ENCODE data around the gene ZFYVE26.
"Not testable (repeated sequence)": the region's sequence is repeated elsewhere in the genome, so short reads cannot be mapped to it uniquely, and the experiment has no call there.

The ZFYVE26 gene

DNA sequence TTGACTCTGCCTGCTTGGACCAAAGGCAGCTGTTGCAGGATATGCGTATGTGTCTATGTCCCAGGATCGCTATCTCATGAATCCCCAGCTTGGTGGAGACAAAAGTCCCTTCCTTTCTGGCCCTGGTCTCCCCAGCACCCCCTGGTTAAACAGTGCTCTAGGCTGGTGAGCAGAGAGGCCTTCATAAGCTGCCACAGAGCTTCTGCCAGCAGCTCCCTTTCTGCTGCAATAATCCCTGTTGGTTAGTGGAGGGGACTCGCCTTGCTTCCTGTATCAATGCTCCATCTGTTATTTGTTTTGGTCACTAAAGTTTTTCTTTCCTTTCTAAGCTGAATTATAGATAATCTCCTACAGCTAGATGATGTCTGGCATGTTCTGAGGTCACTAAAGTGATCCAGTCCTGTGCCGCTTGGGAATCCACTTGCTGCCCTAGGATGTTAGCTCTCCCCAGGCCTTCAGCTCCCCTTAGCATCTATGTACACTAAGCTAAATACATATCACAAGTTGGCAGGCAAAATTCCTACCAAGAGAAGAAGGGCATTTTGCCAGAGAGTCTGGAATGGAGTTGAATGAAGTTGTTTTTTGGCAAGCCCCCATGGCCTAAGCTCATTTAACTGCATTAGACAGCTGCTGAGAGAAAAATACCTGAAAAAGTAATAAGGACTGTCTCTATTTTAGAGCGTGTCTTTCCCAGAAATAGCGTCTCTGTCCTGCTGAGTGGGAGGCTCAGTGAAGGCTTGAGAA lies 66.9 kb downstream of the ZFYVE26 start:
- DNase-seq (ENCODE audit: low read depth): no peak

DNA sequence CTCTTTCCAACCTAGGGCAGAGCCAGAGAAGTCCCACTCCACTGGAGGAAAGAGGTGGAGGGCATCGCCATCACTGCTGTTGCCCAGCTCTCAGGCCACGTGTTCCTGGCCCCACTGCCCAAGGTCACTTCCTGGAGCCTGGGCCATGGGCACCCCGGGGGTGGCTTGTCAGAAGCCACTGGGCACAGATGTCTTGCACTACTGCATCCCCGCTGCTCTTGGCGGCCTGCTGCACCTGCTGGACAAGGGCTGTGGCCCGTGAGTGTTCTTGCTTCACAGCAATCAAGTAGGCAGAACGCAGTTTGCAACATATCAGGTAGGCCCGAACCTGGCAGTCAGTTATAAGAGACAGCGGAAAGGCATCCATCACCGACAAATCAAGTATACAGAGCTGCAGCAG lies 68.1 kb downstream of the ZFYVE26 start:
- DNase-seq (ENCODE audit: low read depth): no peak

DNA sequence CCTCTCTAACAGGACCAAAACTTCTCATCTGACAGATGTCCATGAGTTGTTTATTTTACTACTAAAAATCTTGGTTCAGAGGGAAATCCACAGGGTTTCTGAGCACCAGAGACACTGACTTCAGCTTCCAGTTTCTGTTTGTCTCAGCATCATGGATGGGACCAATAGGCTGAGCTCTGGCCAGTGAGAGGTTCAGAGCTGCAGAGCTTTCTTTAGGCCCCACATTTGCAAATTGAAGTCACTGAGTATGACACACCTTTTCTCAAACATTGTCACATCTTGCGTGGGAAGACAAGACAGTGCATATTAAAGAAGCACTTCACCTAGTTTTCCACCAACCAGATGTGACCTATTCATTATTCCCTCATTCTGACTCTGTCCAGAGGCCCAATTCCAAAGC lies 69.5 kb downstream of the ZFYVE26 start:
- DNase-seq (ENCODE audit: low read depth): no peak

DNA sequence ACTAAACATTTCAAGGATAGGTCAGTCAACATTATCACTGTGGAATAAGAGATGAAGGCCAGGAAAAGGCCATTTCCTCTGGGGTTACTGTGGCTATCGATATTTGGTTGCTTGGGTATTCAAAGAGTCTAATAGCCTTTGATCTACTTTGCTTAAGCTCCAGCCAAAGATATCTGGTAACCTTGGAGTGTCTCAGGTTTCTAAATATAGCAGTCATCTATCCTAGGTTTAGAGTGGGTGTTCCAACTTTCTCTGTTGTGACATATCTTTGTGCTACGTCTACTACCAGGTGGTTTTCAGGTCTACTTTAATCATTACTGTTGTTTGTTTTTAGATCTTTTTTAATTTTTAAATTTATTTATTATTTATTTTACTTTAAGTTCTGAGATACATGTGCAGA lies 72.3 kb downstream of the ZFYVE26 start:
- no peak for DNase-seq (ENCODE audit: low read depth)

DNA sequence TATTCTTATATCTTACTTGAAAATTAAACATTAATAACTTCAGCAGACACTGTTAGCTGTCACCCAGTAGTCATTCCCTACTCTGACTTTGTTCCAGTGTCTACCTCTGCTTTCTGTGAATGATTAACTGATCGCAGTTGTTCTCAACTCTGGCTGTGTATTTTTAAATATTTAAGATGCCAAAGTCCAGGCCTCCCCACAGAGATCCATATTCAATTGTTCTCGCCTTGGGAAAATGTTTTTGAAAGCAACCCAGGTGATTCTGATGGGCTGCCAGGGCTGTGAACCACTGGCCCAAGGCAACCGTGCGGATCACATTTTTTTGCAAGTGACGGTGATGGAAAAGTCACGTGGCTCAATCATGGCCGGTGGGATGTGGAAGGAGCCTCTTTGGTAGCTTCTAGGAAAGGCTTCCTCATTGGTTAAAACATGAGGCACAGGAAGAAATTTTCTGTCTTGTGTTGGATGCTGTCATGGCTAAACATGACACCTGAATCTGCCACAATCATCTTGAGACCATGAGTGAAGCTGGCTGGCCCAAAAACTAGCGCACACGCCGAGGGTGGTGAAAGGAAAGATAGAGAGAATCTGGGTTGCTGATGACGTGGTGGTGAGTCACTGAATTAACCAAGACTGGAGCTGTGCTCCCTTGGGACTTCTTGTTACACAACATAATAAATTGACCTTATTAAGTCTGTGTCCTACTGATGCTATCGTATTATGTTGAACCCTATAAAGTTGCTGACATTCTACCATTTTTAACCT lies 77.5 kb downstream of the ZFYVE26 start:
- DNase-seq (ENCODE audit: low read depth): no peak

DNA sequence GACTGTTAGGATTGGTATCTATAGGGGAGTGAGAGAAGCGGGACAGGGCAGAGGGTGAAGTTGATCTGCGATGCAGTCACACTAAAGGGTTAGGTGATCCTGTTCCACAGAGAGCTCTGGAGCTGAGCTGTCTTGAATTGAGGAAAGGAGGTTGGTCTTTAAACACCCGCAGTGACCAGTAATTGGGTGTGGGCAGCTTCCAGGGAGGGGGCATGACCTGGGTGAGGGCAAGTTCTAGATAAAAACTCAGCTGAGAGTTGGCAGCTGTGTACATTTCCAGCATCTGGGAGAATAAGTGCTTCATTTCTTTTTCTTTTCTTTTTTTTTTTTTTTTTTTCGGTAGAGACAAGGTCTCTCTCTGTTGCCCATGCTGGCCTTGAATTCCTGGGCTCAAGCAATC lies 79.6 kb downstream of the ZFYVE26 start:
- no peak for DNase-seq (ENCODE audit: low read depth)

DNA sequence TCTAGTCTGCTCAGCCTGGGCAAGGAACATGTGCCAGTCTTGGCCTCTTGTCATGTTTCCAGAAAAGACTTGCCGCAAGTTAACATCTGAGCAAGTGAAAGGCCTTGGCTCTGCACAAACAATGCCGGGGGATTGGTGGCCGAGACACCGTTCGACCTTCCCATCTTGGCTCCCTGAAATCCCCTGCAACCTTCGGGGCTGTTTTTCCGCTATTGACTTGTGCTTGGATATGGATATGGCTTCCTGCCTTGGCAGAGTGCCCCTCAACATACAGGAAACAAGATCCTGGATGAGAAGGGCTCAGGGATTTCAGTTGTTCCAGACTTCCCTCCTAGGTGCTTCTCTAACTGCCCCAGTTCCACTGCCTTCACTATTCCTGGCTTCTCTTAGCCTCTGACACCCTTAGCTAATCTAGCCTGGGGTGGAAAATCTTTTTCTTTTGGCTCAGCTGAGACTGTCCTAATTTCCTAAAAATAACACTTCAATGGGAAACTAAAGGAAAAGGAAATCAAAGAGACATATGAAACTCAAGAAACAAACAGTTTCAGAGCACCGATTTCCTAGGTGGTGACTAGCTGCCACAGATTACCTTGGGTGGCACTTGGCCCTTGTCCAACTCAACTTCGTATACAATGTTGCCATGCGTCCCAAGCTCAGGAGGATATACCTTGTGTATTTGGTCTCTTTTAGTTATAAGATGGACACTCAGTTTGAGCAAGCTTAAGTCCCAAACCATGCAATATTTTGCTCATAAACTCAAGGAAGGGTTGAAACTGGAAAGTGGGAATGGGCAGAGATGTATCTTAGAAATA lies 80.8 kb downstream of the ZFYVE26 start:
- no peak for DNase-seq (ENCODE audit: low read depth)

DNA sequence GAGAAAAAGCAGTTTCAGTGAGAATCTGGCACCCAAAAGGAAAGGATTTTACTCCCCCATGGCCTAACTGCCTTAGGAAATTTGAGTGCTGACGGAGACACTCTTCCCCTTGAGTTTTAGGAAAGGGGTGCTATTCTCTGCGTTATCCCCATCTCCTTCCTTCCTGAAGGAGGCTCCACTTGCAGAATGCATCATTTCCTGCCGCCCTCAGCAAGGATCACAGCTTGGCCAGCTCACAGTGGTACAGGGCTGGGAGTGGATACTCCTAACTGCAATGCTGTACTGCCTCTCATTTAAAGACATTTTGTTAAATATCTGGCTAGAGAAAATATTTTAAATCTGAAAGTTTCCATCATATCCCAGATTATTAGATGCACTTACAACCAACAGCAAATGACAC lies 81.7 kb downstream of the ZFYVE26 start:
- DNase-seq (ENCODE audit: low read depth): no peak

DNA sequence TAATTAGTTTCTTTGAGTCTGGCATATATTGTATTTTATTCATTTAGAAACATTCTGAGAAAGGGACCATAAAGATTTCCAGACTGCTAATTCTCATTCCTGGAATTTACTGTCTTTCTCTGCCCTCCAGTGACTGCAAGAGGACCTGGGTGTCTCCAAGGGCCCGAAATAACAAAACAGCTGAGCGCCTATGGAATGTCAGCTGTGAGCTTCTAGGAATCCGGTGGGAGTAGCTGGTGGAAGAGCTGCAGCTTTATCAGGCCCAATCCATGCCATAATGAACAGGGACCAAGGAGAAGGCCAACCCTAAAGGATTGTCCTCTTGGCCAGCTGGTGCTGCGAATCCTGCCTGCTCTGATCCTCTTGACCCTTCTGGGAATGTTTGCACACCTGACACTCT lies 82.8 kb downstream of the ZFYVE26 start:
- DNase-seq (ENCODE audit: low read depth): no peak

DNA sequence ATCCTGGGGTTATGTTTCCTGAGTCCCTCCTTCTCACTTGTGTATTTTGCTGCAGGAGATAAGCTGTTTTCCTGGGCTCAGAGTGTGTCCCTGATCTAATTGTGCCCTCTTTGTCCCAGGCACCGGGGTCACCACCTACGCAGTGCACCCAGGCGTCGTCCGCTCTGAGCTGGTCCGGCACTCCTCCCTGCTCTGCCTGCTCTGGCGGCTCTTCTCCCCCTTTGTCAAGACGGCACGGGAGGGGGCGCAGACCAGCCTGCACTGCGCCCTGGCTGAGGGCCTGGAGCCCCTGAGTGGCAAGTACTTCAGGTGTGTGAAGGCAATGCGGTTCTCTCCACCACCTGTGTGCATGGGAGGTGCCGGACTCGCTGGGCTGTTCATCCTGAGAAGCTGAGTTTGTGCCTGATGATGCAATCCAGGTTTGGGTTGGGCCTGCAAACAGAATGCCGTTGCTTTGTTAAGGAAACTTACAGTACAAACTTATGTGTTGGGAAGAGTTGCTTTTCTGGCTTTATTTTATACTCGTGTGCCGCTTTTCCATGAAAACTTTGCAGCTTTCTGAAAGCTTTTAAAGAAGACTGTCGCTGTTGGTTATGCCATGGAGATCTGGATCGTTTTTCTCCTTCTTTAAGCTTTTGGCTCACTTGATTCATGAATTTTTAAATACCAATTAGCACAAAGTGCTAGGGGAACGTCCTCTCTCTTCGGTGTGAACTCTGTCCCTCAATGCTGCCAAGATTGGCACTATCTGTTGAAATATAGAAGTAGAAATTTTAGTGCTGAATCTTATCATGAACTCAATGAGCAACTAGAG lies 87.1 kb downstream of the ZFYVE26 start:
- no peak for DNase-seq (ENCODE audit: low read depth)

DNA sequence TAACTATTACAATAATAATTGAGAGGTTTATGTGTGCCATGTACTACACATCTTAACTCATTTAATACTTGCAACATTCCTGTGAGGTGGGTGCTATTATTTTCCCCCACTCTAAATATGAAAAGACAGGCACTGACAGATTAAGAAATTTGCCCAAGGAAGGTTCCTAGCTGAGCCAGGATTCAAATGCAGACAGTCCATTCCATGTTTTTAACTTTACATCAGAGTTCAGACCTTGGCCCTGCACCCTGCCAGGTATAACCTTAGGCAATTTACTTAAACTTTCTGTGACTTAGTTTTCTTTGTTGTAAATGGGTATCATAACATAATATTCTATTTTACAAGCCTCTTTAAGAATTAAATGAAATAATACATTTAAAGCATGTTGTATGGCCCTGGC lies 88.1 kb downstream of the ZFYVE26 start:
- DNase-seq (ENCODE audit: low read depth): no peak

DNA sequence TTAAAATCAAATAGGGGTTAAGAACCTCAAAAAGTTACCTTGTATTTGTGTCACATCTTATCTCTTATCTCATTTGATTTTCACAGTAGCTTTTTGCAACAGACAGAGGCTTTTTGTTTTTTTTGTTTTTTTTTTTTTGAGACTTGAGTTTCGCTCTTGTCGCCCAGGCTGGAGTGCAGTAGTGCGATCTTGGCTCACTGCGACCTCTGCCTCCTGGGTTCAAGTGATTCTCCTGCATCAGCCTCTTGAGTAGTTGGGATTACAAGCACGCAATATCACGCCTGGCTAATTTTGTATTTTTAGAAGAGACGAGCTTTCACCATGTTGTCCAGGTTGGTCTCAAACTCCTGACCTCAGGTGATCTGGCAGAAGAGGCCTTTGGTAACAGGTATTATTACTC lies 89.0 kb downstream of the ZFYVE26 start:
- DNase-seq (ENCODE audit: low read depth): no peak

DNA sequence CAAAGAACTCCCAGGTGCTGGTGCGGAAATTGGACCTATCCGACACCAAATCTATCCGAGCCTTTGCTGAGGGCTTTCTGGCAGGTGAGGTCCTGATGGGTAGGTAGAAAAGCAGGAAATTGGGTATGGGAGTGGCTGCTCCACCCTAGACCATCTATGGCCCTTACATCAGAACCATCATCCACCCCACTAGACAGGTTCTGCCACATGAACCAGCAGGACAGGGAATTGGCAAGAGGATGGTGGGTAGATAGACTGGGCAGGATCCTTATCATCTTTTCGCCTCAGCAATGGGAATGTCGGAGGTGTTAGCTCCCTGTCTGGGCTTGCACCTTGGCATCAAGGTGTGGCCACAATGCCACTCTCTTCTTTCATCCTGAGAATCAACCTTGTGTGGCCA lies 91.2 kb downstream of the ZFYVE26 start:
- DNase-seq (ENCODE audit: low read depth): no peak

DNA sequence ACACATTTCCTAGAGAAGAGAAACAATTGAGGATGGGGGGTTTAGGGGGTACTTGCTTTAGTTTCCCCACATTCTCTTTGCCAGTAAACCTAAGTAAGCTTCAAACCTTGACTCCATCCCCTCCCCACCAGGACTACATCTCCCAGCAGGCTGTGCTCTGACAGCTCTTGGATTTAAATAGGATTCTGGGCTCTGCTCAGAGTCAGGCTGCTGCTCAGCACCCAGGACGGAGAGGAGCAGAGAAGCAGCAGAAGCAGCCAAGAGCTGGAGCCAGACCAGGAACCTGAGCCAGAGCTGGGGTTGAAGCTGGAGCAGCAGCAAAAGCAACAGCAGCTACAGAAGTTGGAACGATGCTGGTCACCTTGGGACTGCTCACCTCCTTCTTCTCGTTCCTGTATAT lies 94.1 kb downstream of the ZFYVE26 start:
- no peak for DNase-seq (ENCODE audit: low read depth)

DNA sequence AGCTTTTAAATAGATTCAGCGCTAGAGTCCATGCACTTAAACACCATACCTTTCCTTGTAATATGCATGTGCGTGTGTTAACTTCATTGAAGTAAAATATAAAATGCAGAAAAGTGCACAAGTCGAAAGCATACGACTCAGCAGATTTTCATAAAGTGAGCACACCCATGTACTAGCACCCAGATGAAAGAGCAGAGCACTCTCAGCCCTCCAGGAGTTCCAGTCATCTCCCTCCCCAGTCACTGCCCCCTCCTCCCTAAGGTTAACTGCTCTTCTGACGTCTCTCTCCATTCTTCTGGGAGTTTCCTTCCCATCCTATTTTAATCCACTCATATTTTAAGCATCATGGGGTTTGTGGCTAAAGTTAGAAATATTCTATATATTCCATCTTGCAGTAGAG lies 94.5 kb downstream of the ZFYVE26 start:
- no peak for DNase-seq (ENCODE audit: low read depth)

DNA sequence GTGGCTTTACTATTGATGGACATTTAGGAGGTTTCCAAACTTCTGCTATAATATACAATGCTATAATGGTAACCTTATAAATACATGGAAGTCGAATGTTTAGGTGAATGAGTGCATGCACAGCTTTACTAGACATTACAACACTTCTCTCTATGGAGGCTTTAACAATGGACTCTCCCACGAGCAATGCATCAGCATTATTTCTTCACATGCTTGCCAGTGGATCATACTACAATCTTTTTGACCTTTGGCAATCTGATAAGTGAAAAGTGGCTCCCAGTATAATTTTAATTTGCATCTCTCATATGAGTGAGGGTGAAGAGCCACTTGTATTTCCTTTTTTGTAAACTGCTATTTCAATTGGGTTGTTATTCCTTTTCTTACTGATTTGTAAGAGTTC lies 96.5 kb downstream of the ZFYVE26 start:
- no peak for DNase-seq (ENCODE audit: low read depth)

DNA sequence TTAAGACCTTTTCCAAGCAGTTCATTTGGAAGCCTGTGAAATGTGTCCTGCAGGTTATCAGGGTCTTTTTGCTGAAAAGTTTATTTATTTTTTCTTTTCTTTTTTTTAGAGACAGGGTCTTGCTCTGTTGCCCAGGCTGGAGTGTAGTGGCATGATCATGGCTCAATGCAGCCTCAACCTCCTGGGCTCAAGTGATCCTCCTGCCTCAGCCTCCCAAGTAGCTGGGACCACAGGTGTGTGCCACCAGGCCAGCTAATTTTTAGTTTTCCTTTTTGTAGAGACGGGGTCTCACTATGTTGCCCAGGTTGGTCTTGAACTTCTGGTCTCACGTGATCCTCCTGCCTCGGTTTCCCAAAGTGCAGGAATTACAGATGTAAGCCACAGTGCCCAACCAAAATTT lies 97.0 kb downstream of the ZFYVE26 start:
- DNase-seq (ENCODE audit: low read depth): not testable (repeated sequence)

DNA sequence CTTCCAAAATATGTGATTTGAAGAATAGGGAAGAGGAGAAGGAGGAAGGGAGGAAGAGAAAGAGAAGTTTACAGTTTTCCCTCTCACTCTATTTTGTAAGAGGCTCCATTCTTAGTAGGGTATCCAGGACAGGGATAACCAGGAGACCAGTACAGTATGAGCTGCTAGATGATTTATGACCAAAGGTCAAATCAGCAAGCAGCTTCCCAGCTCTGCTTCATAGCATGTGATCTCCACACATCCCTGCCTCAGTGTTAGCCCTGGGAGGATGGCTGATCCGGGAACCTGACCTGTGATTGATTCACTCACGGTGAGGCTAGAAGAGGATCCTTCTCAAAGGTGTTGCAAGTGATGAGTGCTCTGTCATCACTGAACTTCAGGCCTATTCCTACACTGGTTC lies 98.1 kb downstream of the ZFYVE26 start:
- no peak for DNase-seq (ENCODE audit: low read depth)

DNA sequence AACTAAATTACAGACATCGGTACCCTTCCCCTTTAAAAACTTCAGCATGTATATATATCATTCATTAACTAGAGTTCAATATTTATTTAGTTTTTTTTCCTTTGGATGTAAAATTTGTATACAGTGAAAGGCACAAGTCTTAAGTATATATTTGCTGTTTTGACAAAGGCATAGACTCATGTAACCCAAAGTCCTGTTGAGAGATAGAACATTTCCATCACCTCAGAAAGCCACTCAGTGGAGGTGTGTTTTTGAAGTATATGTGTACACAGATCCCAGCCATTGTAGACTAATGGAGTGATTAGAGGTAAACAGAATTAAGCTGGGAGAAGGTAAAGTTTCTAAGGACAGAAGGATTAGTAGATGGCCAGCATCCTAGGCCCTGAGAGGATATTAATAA lies 99.3 kb downstream of the ZFYVE26 start:
- no peak for DNase-seq (ENCODE audit: low read depth)

DNA sequence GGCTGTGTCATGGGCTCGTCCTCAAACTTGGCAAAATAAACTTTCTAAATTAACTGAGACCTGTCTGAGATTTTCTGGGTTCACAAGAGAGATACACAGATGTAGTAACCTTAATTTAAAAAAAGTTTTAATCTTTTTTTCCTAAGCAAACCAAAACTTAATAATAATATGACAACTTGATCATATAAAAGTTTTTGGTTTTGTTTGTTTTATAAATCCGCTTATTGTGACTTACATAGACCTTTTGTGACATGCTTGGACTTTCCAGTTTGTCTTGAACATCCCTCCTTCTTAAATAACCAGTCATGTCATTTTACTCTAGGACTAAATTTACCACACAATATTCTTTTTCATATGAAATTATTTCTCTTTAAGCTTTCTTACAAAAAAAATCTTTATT lies 106.2 kb downstream of the ZFYVE26 start:
- no peak for DNase-seq (ENCODE audit: low read depth)

DNA sequence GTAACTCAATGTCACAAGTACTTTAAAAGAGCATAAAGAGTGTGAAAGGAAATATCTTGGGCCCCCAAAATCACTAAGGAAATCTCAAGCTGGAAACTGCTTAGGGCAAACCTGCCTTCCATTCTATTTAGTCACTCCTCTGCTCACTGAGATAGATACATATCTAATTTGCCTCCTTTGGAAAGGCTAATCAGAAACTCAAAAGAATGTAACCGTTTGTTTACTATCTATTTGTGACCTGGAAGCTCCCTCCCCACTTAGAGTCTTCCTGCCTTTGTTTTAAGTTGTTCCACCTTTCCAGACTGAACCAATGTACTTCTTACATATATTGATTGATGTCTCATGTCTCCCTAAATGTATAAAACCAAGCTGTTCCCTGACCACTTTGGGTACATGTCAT lies 106.6 kb downstream of the ZFYVE26 start:
- DNase-seq (ENCODE audit: low read depth): not testable (repeated sequence)

DNA sequence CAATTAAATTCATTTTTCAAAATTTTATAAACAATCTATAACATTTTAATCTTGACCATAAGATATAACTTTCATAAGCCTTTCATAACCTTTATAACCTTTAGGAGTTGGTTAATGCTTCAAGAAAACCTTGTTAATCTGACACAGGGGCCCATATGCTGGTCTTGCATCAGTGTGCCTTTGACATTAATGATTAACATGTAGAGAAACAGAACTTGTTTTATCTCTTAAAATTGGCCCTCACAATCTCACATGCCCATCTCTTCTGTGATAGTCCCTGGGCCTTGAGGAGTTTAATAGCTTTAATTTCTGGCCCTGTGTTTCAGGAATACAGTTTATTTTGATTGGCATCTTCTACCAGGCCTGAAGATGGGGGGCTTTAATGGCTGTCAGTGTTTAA lies 107.0 kb downstream of the ZFYVE26 start:
- not testable (repeated sequence) for DNase-seq (ENCODE audit: low read depth)
